Myocyte (in vitro differentiated cells): Measurements from ENCODE around the gene ARHGEF25. TPM values are rescaled to one million over a fixed set of nuclear protein-coding genes. Genes with fewer than 3 reads are reported as not detected.
"Not testable (repeated sequence)": the region's sequence is repeated elsewhere in the genome, so short reads cannot be mapped to it uniquely, and the experiment has no call there.

Experiments
- DNase-seq: peaks from one replicate; pipeline ENCODE4 v3.0.0-alpha.2; 2012; ENCODE audit warnings: low read depth
- total RNA-seq: library from RNA; depleted of rRNA; stranded (reverse); fragments of >200 nt; gene quantifications from 2 replicates; pipeline ENCODE4 v1.2.3, GENCODE V29; 2014

The ARHGEF25 gene
- total RNA-seq, 1 donor from 2014 or later = 8.6 TPM

DNA sequence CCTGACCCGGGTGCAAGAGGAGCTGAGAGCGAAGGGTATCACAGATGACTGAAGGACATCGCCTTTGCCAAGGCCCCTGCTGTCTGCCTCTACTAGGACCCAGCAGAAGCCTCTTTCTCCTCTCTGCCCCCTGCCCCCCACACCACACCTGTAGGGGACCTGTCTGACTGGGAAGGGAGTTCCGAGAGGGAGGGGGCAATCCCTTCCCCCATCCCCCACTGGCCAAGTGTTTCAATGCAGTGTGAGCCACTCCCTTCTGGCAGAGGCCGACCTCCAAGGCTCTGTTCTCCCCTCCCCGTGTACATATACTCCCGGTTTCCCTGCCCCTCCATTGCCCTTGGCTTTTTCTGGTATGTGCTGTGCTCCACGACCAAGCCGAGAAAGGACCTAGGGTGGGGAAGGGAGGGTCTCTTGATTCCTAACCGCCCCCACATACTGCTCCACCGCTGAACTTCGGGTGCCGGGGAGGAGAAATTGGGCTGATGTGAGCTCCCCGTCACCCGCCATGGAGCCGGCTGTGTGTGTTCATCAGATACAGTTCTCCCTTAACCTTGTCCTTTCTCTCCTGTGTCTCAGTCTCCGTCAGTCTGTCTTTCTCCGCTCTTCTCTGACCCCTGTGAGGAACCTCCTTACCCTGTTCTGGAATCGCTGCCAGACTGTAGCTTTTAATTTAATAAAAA lies 2.0 kb upstream of the ARHGEF25 start:
- DNase-seq = no peak

DNA sequence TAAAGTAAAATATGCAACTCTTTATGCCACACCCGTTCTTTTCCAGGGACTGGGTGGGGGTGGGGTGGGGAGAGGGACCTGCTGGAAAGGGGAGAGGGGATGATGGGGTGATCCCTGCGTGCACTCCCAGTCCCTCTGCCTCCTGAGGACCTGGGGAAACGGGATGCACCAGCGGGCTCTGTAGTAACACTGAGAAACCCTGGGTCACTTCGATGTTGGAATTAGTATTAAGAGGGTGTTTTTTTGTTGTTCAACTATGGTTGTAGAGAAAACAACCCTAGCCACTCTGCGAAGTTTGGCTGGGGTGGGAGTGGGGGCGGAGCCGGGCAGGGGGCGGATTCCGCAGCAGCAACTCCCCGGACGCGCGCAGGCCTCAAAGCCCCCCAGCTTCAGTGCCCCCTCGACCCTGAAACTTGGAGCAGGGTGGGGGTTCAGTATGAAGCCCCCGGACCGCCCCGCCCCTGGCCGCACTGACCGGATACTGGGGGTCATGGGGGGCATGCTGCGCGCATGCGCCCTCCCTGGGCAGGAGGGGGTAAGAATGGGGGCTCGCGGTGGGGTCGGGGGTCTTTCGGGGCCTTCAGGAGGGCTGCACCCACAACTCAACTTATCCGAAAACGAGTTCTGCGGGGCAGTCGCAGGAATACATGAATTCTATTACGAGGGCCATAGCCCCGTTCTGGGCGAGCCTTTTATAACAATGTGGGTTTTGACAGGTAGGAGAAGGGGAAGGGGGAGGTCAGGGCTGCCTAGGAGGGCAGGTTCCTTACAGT lies 1.3 kb upstream of the ARHGEF25 start:
- no peak for DNase-seq

DNA sequence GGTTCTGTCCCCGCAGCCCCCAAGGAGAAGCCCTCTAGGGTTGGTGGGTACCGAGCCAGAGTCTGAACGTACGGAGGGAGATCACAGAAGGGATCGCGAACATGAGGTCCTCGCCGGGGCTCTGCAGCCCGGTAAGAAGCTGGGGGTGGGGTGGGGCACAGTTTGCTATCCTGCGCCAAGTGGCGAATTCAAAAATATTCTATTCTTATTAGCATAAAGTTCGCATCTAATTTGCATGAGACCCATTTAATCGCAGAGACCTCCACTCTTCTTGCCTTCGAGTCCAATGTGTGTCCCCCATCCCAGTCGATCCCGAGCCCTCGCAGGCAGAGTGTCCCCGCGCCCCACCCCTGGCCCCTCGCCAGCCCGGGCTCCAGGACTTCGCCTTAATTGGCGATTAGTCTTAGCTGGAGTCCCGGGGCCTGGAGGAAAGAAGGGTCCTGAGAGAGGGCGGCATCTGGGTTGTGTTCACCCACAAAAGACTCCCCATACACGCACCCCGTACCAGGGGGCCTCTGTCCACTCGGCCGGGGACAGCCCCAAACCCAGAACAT lies 604 bp upstream of the ARHGEF25 start:
- DNase-seq = no peak

DNA sequence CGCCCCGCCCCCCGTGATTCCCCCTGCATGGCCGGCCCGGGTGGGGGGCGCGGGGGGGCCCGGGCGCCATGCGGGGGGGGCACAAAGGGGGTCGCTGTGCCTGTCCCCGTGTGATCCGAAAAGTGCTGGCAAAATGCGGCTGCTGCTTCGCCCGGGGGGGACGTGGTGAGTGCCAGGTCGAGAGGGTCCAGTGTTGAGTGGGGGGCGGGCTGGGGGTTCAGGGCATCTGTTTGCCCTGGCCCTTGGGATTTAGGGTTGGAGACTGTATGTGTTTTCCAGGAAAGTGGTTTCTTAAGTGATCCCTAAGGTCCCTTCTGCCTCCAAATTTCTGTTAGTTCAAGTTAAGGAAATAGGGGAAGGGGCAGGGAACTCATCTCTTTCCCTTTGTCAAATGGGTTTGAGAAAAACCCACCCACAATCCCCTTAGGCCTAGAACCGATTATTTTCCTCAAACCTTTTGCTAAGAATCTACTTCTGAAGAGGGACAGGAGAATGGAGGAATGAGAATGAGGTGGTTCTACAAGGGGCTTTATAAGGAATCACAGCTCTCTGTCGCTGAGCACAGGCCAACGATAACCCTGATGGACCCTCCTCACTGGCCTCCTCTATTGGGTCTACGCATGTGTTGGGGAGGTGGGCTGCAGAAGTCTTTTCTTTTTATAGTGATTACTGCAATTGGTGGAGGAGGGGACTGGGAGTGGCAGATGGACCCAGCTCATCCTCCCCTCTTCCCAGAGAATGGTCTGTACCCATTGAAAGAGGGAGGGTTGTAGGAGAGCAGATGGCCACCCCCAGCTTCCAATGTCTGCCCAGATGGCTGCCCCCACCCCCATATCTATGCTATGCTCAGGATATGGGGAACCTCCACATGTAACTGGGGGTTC lies 834 bp downstream of the ARHGEF25 start:
- no peak for DNase-seq

DNA sequence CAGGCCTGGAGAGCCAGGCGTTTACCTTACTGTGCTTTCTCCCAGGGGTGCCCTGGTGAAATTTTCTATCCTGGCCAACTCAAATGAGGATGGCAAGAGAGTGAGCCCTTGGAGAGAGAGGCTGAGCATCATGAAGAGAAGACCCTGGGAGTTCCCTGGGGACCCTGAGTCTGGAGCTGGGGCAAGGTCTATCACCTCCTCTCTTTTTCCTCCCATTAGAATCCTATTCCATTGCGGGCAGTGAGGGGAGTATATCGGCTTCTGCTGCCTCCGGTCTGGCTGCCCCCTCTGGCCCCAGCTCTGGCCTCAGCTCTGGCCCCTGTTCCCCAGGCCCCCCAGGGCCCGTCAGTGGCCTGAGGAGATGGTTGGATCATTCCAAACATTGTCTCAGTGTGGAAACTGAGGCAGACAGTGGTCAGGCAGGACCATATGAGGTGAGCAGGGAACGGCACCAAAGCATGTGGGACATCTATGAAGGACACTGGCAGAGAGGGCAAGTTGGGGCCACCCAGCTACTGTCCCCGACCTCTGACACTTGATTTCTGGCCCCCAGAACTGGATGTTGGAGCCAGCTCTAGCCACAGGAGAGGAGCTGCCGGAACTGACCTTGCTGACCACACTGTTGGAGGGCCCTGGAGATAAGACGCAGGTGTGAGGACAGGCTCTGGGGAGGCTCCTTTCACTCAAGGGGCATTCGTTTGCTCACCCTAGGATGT lies 1.6 kb downstream of the ARHGEF25 start:
- no peak for DNase-seq

DNA sequence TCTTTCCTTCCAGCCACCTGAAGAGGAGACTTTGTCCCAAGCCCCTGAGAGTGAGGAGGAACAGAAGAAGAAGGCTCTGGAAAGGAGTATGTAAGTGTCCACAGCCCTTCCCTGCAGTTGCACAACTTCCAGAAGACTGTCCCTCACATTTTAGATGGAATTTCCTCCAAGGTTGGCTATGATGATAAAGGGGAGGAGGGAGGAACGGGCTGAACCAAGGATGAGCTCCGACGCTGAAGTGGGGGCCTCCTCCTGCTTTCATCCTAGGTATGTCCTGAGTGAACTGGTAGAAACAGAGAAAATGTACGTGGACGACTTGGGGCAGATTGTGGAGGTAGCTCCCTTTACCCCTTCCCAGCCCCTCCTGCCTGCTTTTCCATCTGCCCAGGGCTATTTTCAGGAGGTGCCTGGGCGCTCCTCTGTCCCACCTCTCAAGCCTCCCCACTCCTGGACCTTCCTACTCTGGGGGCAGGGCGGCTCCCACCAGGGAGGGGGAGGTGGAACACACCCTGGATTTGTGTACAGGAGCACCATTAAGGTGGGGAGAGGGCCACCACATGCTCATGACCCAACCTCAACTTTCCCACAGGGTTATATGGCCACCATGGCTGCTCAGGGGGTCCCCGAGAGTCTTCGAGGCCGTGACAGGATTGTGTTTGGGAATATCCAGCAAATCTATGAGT lies 2.3 kb downstream of the ARHGEF25 start:
- no peak for DNase-seq

DNA sequence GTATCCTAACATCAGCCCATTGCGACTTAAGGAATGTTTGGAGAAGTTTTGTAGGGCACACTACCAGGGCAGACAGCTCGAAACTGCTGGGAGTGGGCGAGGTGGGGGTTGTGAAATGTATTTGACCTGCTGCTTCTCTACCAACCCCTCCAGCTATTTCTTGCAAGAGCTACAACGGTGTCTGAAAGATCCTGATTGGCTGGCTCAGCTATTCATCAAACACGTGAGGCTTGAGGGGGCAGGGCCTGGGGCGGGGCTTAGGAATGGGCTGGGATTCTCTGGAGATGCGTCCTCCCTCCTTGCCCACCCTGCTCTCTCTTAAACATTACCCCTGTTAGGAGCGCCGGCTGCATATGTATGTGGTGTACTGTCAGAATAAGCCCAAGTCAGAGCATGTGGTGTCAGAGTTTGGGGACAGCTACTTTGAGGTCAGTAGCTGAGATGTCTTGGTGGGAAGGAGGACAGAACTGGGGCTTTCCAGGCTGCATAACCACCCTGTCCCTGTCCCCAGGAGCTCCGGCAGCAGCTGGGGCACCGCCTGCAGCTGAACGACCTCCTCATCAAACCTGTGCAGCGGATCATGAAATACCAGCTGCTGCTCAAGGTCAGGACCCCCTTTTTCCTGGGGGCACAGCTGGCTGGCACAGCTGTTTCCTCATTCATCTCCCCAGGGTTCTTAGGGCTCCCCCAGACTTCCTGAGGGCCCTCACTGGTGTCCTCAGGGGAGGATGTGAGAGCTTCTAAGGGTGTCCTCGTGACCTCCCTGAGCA lies 3.1 kb downstream of the ARHGEF25 start:
- DNase-seq = no peak

DNA sequence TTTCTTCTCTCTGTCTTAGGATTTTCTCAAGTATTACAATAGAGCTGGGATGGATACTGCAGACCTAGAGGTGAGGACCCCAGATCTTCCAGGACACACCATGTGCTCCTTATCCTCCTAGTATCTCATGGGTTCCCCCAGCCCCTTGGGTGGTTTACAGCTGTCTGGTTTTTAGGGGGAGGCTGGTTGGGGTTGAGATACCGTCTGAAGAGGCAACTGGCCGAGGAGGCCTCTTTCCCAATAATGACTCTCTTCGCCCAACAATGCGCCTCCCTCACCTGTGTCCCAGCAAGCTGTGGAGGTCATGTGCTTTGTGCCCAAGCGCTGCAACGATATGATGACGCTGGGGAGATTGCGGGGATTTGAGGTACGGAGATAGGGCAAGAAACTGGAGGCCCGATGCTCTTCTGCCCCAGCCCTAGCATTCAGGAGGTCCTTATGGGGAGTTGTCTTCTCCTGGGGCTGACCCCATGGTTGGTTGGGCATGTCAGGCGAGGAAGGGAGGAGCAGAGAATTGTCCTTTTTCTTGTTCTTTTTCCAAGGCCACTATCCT lies 3.8 kb downstream of the ARHGEF25 start:
- DNase-seq = no peak

DNA sequence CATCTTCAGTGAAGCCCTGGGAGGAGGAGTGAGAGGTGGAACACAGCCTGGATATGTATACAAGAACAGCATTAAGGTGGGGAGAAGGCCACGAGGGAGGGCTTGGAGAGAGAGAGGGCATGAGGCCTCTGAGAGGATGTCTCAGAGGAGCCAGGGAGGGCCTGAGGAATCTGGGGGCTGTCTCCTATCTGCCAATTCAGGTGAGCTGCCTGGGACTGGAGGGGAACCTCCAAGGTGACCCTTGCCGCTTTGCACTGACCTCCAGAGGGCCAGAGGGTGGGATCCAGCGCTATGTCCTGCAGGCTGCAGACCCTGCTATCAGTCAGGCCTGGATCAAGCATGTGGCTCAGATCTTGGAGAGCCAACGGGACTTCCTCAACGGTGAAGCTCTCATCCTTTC lies 4.4 kb downstream of the ARHGEF25 start:
- DNase-seq = no peak

DNA sequence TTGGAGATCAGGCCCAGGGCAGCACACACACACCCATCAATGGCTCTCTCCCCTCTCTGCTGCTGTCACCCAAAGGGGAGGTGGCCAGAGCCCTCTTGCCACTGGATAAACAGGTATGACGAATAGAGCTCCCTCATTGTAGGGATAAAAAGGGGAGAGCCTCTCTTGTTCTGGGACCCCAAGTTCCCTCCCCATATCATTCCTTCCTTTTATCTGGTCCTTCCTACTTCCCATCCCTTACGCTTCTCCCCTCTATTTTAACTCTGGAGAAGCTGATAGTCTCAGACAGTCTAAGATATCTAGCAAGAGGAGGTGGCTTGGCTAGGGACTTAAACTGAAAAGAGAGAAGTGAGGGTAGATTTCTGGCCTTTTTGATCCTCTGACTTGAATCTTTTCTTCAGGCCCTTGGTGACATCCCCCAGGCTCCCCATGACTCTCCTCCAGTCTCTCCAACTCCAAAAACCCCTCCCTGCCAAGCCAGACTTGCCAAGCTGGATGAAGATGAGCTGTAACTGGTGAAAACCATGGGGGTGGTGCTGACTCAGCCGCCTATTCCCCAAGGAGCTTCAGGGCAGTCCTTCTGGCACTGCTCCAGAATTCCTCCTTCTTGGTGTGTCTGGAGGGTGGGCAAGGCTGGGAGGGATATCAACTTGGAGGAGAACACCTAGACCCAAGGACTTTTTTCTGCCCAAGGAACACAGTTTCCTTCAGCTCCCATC lies 5.3 kb downstream of the ARHGEF25 start:
- peak; percentile 17 for DNase-seq

DNA sequence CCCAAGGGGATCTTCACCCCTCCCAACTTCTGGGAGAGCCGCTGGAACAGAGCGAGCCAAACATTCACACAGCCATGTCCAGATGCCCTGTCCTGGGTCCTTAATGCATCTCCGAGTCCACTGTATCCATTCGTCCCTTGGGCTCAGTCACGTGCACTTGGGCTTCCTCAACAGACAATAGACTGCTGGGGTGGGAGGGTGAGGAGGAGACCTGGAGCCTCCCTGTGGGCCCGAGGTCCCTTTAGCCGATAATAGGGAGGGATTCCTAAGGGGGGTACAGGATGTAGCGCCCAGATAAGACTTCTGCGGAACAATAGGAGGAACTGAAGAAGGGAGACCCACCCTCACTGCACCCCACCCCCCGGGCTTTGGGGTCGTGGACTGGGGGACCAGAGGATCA lies 6.7 kb downstream of the ARHGEF25 start:
- DNase-seq = no peak

DNA sequence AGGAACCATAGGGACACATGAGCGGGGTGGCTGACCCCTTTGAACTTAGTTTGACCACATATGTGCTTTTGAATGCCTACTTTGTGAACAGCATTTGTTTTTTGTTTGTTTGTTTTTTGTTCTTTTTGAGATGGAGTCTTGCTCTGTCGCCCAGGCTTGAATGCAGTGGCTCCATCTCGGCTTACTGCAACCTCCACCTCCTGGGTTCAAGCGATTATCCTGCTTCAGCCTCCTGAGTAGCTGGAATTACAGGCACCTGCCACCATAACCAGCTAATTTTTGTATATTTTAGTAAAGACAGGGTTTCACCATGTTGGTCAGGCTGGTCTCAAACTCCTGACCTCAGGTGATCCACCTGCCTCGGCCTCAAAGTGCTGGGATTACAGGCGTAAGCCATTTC lies 7.2 kb downstream of the ARHGEF25 start:
- not testable (repeated sequence) for DNase-seq

DNA sequence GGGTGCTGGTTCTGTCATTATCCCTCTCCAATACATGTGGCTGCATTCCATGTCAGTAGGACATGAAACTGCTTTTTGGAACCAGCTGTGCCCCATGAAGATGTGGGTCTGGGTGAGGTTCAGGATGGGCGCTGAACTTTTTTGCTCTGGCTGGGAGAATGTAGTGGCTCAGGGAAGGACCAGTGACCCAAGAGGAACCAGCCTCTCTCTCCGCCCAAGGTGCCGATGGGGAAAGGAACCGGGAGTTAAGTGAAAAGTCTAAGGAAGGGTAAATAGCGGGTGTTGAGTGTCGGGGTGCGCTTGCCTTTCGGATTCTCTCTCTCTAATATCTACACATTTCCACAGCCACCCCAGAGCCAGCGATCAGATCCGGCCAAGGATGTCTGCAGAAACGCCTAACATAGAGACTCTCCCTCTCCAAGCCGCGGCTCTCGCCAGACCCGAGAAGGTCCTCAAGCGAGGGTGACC lies 7.8 kb downstream of the ARHGEF25 start:
- DNase-seq = no peak

DNA sequence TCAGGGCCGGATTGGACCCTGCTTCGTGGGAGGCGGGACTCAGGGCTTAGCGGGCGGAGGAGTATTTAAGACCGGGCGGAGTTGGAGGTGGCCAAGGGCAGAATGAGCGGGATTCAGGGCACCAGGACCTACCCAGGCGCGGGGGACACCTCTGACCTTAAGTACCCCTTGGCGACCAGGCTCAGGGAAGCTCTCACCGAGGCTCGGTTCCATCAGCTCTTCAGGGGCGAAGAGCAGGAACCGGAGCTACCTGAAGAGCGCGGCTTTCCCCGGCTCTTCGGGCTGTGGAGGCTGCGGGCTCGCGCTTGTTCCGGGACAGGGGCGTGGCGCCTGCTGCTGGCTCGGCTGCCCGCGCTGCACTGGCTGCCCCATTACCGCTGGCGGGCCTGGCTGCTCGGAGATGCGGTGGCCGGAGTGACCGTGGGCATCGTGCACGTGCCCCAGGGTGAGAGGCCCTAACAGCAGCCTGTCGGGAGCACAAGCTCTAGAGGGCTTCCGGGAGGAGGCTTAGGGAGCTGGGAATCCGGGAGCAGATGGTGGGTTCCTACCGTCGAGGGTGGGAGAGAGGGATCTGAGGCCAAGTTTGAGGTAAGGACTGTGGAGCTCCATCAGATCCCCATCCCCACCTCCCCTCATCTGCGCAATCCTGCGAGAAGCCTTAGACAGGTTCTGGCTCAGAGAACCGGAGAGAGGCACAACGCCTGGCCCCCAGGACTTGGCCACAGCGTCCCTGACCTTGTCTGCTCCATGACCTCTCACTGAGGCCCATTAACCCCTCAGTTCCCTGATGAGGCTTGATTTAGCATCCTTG lies 8.4 kb downstream of the ARHGEF25 start:
- no peak for DNase-seq

DNA sequence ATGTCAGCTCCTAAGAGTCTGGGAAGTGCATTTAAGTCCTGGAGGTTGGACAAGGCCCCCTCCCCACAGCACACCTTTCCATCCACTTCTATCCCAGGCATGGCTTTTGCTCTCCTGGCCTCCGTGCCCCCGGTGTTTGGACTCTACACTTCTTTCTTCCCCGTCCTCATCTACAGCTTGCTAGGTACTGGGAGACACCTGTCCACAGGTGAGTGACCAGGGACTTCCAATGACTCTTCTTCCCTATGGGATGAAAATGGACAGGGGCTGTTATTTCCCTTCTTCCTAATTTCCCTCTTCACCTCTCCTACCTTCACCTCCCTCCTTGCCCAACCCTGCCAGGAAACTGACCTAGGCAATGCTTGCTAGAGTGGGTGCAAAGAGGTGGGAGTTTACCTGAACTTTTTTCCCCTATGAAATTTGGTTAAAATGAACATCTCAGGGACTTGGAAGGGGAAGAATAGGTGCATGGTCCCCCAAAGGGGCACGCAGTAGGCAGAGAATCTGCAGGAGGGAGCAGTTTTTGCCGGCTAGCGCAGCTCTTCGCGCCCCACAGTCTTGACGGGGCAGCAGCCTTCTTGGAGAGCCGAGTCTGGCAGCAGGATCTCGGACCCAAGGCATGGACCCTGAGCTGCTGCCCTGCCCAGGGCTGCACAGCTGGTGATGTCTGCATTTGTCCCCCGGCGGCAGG lies 9.2 kb downstream of the ARHGEF25 start:
- DNase-seq = no peak

DNA sequence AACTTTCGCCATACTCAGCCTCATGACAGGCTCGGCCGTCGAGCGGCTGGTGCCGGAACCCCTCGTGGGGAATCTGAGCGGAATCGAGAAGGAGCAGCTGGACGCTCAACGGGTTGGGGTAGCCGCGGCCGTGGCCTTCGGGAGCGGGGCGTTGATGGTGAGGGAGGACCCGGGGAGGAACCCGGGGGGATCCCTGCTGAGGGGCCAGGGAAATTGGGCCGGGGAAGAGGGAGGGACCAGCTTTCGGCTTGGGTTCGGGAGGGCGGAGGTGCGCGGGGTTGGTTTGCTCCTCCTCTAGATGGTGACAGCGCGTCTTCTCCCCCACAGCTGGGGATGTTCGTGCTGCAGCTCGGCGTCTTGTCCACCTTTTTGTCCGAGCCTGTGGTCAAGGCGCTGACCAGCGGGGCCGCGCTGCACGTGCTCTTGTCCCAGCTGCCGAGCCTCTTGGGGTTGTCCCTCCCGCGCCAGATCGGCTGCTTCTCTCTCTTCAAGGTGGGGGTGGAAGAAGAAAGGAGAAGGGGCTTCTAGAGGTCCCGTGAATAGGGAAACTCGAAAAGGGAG lies 9.8 kb downstream of the ARHGEF25 start:
- peak; percentile 57 for DNase-seq
